A549 (cell line): ENCODE results near the gene PKD1.

Experiments used
- BHLHE40 ChIP-seq: IDR thresholded peaks from 2 replicates; pipeline ENCODE4 v1.6.1; 2012; ENCODE audit warnings: low read depth, low read length, inconsistent platforms
- CHD2 ChIP-seq: fragments of 150-350 bp; IDR thresholded peaks from 2 replicates; pipeline ENCODE4 v1.6.1; 2014; ENCODE audit warnings: low read length; ENCODE audit not compliant: partially characterized antibody
- EP300 ChIP-seq, 2 experiments: fragments of >200 bp; sonication (Bioruptor Twin); formaldehyde crosslinking; IDR thresholded peaks; 2 replicates in 1 of 2; 3 replicates in 1 of 2; pipeline ENCODE4 v1.6.1; 2016 to 2017
- HES2 ChIP-seq: fragments of >200 bp; sonication (Bioruptor Twin); formaldehyde crosslinking; IDR thresholded peaks from 2 replicates; pipeline ENCODE4 v1.6.1; 2016
- NR3C1 ChIP-seq: fragments of >200 bp; sonication (Bioruptor Twin); formaldehyde crosslinking; IDR thresholded peaks from 3 replicates; pipeline ENCODE4 v1.6.1; 2017
- RAD21 ChIP-seq, 2 experiments: fragments of >200 bp in 1 of 2; sonication (Bioruptor Twin) in 1 of 2; formaldehyde crosslinking in 1 of 2; IDR thresholded peaks in 1 of 2; conservative IDR thresholded peaks in 1 of 2; 2 replicates in 1 of 2; 3 replicates in 1 of 2; pipeline ENCODE4 v1.6.1; 2012 to 2018; ENCODE audit warnings: inconsistent platforms in 1 of 2
- SMC3 ChIP-seq: fragments of >200 bp; sonication (Bioruptor Twin); formaldehyde crosslinking; IDR thresholded peaks from 3 replicates; pipeline ENCODE4 v1.6.1; 2018; ENCODE audit warnings: inconsistent platforms
- TFCP2L1 ChIP-seq: fragments of 250-450 bp; sonication (Bioruptor Pico); IDR thresholded peaks from 2 replicates; pipeline ENCODE4 v1.5.0; 2021; ENCODE audit warnings: mild to moderate bottlenecking
- ZNF302 ChIP-seq: fragments of 250-450 bp; sonication (Bioruptor Pico); IDR thresholded peaks from 2 replicates; pipeline ENCODE4 v1.9.0; 2021; ENCODE audit warnings: inconsistent platforms, mild to moderate bottlenecking, moderate library complexity
- ZSCAN20 ChIP-seq: fragments of 250-450 bp; sonication (Bioruptor Pico); IDR thresholded peaks from 2 replicates; pipeline ENCODE4 v1.8.0; 2022; ENCODE audit warnings: mild to moderate bottlenecking, moderate library complexity
- TF ChIP-seq, protein P1 (sequence below): fragments of >200 bp; sonication (Bioruptor Twin); formaldehyde crosslinking; IDR thresholded peaks from 3 replicates; pipeline ENCODE4 v1.5.1; 2016

- TF ChIP-seq, protein P1, sequence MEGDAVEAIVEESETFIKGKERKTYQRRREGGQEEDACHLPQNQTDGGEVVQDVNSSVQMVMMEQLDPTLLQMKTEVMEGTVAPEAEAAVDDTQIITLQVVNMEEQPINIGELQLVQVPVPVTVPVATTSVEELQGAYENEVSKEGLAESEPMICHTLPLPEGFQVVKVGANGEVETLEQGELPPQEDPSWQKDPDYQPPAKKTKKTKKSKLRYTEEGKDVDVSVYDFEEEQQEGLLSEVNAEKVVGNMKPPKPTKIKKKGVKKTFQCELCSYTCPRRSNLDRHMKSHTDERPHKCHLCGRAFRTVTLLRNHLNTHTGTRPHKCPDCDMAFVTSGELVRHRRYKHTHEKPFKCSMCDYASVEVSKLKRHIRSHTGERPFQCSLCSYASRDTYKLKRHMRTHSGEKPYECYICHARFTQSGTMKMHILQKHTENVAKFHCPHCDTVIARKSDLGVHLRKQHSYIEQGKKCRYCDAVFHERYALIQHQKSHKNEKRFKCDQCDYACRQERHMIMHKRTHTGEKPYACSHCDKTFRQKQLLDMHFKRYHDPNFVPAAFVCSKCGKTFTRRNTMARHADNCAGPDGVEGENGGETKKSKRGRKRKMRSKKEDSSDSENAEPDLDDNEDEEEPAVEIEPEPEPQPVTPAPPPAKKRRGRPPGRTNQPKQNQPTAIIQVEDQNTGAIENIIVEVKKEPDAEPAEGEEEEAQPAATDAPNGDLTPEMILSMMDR: no peak
- TF ChIP-seq ZSCAN20 (CRISPR knock-in tag): no peak
- TF ChIP-seq NR3C1: no peak
- TF ChIP-seq EP300 (IDR thresholded peaks at IDR 0.05): no peak
- TF ChIP-seq BHLHE40: no peak
- TF ChIP-seq ZNF302 (CRISPR knock-in tag): no peak
- TF ChIP-seq SMC3: no peak
- TF ChIP-seq HES2: no peak
- no peak for TF ChIP-seq TFCP2L1
- no peak for TF ChIP-seq CHD2
- TF ChIP-seq RAD21 (conservative IDR thresholded peaks at IDR 0.05 in 1 of 2, IDR thresholded peaks at IDR 0.05 in 1 of 2): no peak
Measured at GRCh38 chr16:2061023-2061422, 74.7 kb downstream of the PKD1 start.
